ENCODE measurements around the gene CPOX.

DNA sequence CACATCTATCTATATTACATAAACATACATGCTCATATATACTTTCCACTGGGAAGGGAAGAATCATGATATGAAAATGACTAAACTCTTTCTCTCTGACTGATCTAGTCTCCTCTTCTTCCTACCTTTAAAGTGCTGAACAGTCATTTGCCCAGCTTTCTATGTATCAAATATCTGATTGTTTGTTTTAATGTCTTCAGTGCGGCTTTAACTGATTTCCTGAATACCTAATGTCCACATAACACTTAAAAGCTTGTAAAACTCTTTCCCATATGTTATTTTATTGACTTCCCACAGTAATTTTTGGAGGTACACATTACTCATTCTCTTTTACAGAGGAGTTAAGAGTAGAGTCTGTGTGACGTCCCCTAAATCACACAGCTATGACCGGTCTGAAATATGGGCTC is 28.2 kb downstream of the CPOX start:
- TF ChIP-seq POLR2AphosphoS5 (IDR thresholded peaks at IDR 0.05): no peak
- TF ChIP-seq, protein P1, sequence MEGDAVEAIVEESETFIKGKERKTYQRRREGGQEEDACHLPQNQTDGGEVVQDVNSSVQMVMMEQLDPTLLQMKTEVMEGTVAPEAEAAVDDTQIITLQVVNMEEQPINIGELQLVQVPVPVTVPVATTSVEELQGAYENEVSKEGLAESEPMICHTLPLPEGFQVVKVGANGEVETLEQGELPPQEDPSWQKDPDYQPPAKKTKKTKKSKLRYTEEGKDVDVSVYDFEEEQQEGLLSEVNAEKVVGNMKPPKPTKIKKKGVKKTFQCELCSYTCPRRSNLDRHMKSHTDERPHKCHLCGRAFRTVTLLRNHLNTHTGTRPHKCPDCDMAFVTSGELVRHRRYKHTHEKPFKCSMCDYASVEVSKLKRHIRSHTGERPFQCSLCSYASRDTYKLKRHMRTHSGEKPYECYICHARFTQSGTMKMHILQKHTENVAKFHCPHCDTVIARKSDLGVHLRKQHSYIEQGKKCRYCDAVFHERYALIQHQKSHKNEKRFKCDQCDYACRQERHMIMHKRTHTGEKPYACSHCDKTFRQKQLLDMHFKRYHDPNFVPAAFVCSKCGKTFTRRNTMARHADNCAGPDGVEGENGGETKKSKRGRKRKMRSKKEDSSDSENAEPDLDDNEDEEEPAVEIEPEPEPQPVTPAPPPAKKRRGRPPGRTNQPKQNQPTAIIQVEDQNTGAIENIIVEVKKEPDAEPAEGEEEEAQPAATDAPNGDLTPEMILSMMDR (IDR thresholded peaks at IDR 0.05): no peak
- no peak for TF ChIP-seq EP300 (IDR thresholded peaks at IDR 0.05)
